ENCODE data around the gene F13A1.

- no peak for TF ChIP-seq POLR2A (IDR thresholded peaks at IDR 0.05)
- no peak for TF ChIP-seq EP300 (IDR thresholded peaks at IDR 0.05)
- TF ChIP-seq CTCF (IDR thresholded peaks at IDR 0.05), result no peak
Measured at GRCh38 chr6:6323352-6323751, 2.9 kb upstream of the F13A1 start.
